H9 (cell line): ENCODE measurements around the gene ZSCAN31. TPM values are rescaled to one million over a fixed set of nuclear protein-coding genes. Genes with fewer than 3 reads are reported as not detected.

Experiments
- DNase-seq: peaks from one replicate; pipeline ENCODE4 v3.0.0-alpha.2; 2017
- H2AFZ ChIP-seq: one replicate; pipeline ENCODE4 v1.6.1; 2013; ENCODE audit warnings: mild to moderate bottlenecking, low read length, control low read depth, moderate library complexity
- H2AK5ac ChIP-seq: 2 replicates; pipeline ENCODE4 v1.6.1; 2013; ENCODE audit warnings: low read length, control low read depth, mixed read lengths; ENCODE audit not compliant: insufficient read length
- H2BK120ac ChIP-seq: one replicate; pipeline ENCODE4 v1.6.1; 2013; ENCODE audit warnings: low read depth, mild to moderate bottlenecking, low read length, control low read depth, inconsistent platforms; ENCODE audit not compliant: poor library complexity, severe bottlenecking
- H2BK12ac ChIP-seq: 2 replicates; pipeline ENCODE4 v1.6.1; 2013; ENCODE audit warnings: low read length, control low read depth, mixed read lengths, low read depth; ENCODE audit not compliant: insufficient read length
- H2BK15ac ChIP-seq: 2 replicates; pipeline ENCODE4 v1.6.1; 2013; ENCODE audit warnings: low read depth, low read length, control low read depth
- H2BK20ac ChIP-seq: one replicate; pipeline ENCODE4 v1.6.1; 2013; ENCODE audit warnings: low read depth, mild to moderate bottlenecking, low read length, control low read depth, inconsistent platforms; ENCODE audit not compliant: poor library complexity, severe bottlenecking
- H2BK5ac ChIP-seq: 2 replicates; pipeline ENCODE4 v1.6.1; 2013; ENCODE audit warnings: low read length, control low read depth, mixed read lengths; ENCODE audit not compliant: insufficient read length
- H3K14ac ChIP-seq: 2 replicates; pipeline ENCODE4 v1.6.1; 2013; ENCODE audit warnings: low read length, control low read depth; ENCODE audit not compliant: insufficient read depth
- H3K18ac ChIP-seq: 2 replicates; pipeline ENCODE4 v1.6.1; 2013; ENCODE audit warnings: low read depth, mild to moderate bottlenecking, mixed read lengths, low read length, control low read depth; ENCODE audit not compliant: insufficient read length
- H3K23ac ChIP-seq: 2 replicates; pipeline ENCODE4 v1.6.1; 2013; ENCODE audit warnings: low read length, control low read depth, mixed read lengths, low read depth; ENCODE audit not compliant: insufficient read length
- H3K23me2 ChIP-seq: 2 replicates; pipeline ENCODE4 v1.6.1; 2013; ENCODE audit warnings: low read depth, mild to moderate bottlenecking, mixed read lengths, low read length, control low read depth; ENCODE audit not compliant: insufficient read length, poor library complexity, severe bottlenecking
- H3K27ac ChIP-seq: 2 replicates; pipeline ENCODE4 v1.5.1; 2013; ENCODE audit warnings: low read length, control low read depth, mixed read lengths, low read depth; ENCODE audit not compliant: insufficient read length
- H3K27me3 ChIP-seq: 2 replicates; pipeline ENCODE4 v1.6.1; 2013; ENCODE audit warnings: low read length, control low read depth, inconsistent platforms; ENCODE audit not compliant: insufficient read depth
- H3K4ac ChIP-seq: 2 replicates; pipeline ENCODE4 v1.6.1; 2013; ENCODE audit warnings: low read depth, mild to moderate bottlenecking, control low read depth, inconsistent platforms, low read length, moderate library complexity
- H3K4me1 ChIP-seq: 2 replicates; pipeline ENCODE4 v1.6.1; 2013; ENCODE audit warnings: low read length, control low read depth, inconsistent platforms; ENCODE audit not compliant: insufficient read depth
- H3K4me2 ChIP-seq: 2 replicates; pipeline ENCODE4 v1.6.1; 2013; ENCODE audit warnings: low read length, control low read depth, mixed read lengths; ENCODE audit not compliant: insufficient read length, insufficient read depth
- H3K56ac ChIP-seq: 2 replicates; pipeline ENCODE4 v1.6.1; 2013; ENCODE audit warnings: low read depth, mild to moderate bottlenecking, mixed read lengths, low read length, control low read depth; ENCODE audit not compliant: insufficient read length
- H3K79me1 ChIP-seq: 2 replicates; pipeline ENCODE4 v1.6.1; 2013; ENCODE audit warnings: low read depth, mild to moderate bottlenecking, moderate library complexity, low read length, control low read depth, inconsistent platforms; ENCODE audit not compliant: insufficient read depth, poor library complexity, severe bottlenecking
- H3K79me2 ChIP-seq: 2 replicates; pipeline ENCODE4 v1.6.1; 2013; ENCODE audit warnings: low read length, control low read depth, inconsistent platforms; ENCODE audit not compliant: insufficient read depth
- H3K9ac ChIP-seq: 2 replicates; pipeline ENCODE4 v1.6.1; 2013; ENCODE audit warnings: low read length, control low read depth, mixed read lengths; ENCODE audit not compliant: insufficient read length; ENCODE audit errors: extremely low read depth
- H3K9me3 ChIP-seq: one replicate; pipeline ENCODE4 v1.6.1; 2013; ENCODE audit warnings: low read depth, low read length, inconsistent platforms; ENCODE audit not compliant: control insufficient read depth
- H3T11ph ChIP-seq: one replicate; pipeline ENCODE4 v1.6.1; 2013; ENCODE audit warnings: mild to moderate bottlenecking, low read length, control low read depth, inconsistent platforms
- H4K20me1 ChIP-seq: one replicate; pipeline ENCODE4 v1.6.1; 2013; ENCODE audit not compliant: control insufficient read depth, insufficient read length, insufficient read depth
- H4K5ac ChIP-seq: 2 replicates; pipeline ENCODE4 v1.6.1; 2013; ENCODE audit warnings: low read depth, mild to moderate bottlenecking, mixed read lengths, low read length, control low read depth; ENCODE audit not compliant: insufficient read length
- H4K8ac ChIP-seq: replicated peaks from 2 replicates; pipeline ENCODE4 v1.6.1; 2013; ENCODE audit warnings: low read length, control low read depth, mixed read lengths, low read depth; ENCODE audit not compliant: insufficient read length
- H4K91ac ChIP-seq: 2 replicates; pipeline ENCODE4 v1.6.1; 2013; ENCODE audit warnings: low read depth, mild to moderate bottlenecking, moderate library complexity, mixed read lengths, low read length, control low read depth; ENCODE audit not compliant: insufficient read length
- H3K27ac Mint-ChIP-seq, 3 experiments: 2 replicates in 2 of 3; 3 replicates in 1 of 3; pipeline ENCODE4 v1.8.0; 2020 to 2021; ENCODE audit warnings: mixed read lengths in 3 of 3, mild to moderate bottlenecking in 1 of 3, moderate library complexity in 1 of 3
- H3K27me3 Mint-ChIP-seq: 2 replicates; pipeline ENCODE4 v1.8.0; 2021; ENCODE audit warnings: low read depth, mild to moderate bottlenecking, moderate library complexity, mixed read lengths
- H3K36me3 Mint-ChIP-seq, 3 experiments: 2 replicates in 2 of 3; 3 replicates in 1 of 3; pipeline ENCODE4 v1.8.0; 2020 to 2021; ENCODE audit warnings: low read depth in 3 of 3, mixed read lengths in 3 of 3; ENCODE audit not compliant: insufficient read depth in 1 of 3
- H3K4me1 Mint-ChIP-seq, 2 experiments: 2 replicates each; pipeline ENCODE4 v1.8.0; 2020; ENCODE audit warnings: mixed read lengths in 2 of 2
- H3K4me3 Mint-ChIP-seq, 2 experiments: 2 replicates in 1 of 2; 3 replicates in 1 of 2; pipeline ENCODE4 v1.8.0; 2020 to 2021; ENCODE audit warnings: mild to moderate bottlenecking in 2 of 2, mixed read lengths in 2 of 2, moderate library complexity in 1 of 2
- H3K9me3 Mint-ChIP-seq, 2 experiments: 2 replicates in 1 of 2; 3 replicates in 1 of 2; pipeline ENCODE4 v1.8.0; 2020; ENCODE audit warnings: mild to moderate bottlenecking in 2 of 2, mixed read lengths in 2 of 2, moderate library complexity in 1 of 2
- CTCF ChIP-seq: fragments of 200-600 bp; sonication (generic); conservative IDR thresholded peaks from 3 replicates; pipeline ENCODE4 v1.8.0; 2021; ENCODE audit warnings: antibody characterized with exemption, mild to moderate bottlenecking
- WGBS: extraction: QIAGEN DNeasy Blood & Tissue Kit; methylation state at CpG from one replicate; pipeline ENCODE4 v1.1.7; 2013; ENCODE audit warnings: missing lambda C conversion rate, low lambda C conversion rate, mixed read lengths; ENCODE audit not compliant: insufficient read length; ENCODE audit errors: extremely low coverage; 5-methylcytosine and 5-hydroxymethylcytosine counted together
- total RNA-seq: library from RNA; stranded (reverse); gene quantifications from 2 replicates; pipeline ENCODE4 v1.2.1, GENCODE V29; 2021

Gene ZSCAN31
- total RNA-seq, 1 experiment from 2014 or later = 7.1 TPM

- H2AK5ac ChIP-seq = no peak overlapping the region
- H2BK5ac ChIP-seq = no peak overlapping the region
- H3K18ac ChIP-seq = no peak overlapping the region
- no peak overlapping the region for H4K91ac ChIP-seq
- H3K4me3 Mint-ChIP-seq = no peak overlapping the region
- peaks cover 5% of the 10 kb centered on the region for H3K23me2 ChIP-seq
- no peaks in the 10 kb centered on the region for H3K27me3 Mint-ChIP-seq
- no peak overlapping the region for H3K4ac ChIP-seq
- H2AFZ ChIP-seq = no peak overlapping the region
- peaks cover 26 to 42% (median 40%) of the 10 kb centered on the region in 3 experiments; a peak in 6 of 7 replicates for H3K36me3 Mint-ChIP-seq
- no peak overlapping the region for H3T11ph ChIP-seq
- H3K14ac ChIP-seq = no peak overlapping the region
- H3K9ac ChIP-seq = no peak overlapping the region
- H4K5ac ChIP-seq = no peak overlapping the region
- H3K9me3 Mint-ChIP-seq = no peaks in the 10 kb centered on the region; a peak in 1 of 5 replicates
- H3K27me3 ChIP-seq = no peaks in the 10 kb centered on the region
- H2BK15ac ChIP-seq = no peak overlapping the region
- H3K79me1 ChIP-seq = no peaks in the 10 kb centered on the region
- H3K27ac ChIP-seq = no peak overlapping the region
- DNase-seq = no peak
- H3K79me2 ChIP-seq = no peaks in the 10 kb centered on the region
- no peak for TF ChIP-seq CTCF
- no peak overlapping the region for H3K27ac Mint-ChIP-seq
- no peaks in the 10 kb centered on the region for H3K9me3 ChIP-seq
- H4K8ac ChIP-seq = no peak overlapping the region
- H3K56ac ChIP-seq = no peak overlapping the region
- no peak overlapping the region for H2BK120ac ChIP-seq
- no peaks in the 10 kb centered on the region for H3K4me1 ChIP-seq
- H2BK20ac ChIP-seq = no peak overlapping the region
- no peak overlapping the region for H2BK12ac ChIP-seq
- H4K20me1 ChIP-seq = no peaks in the 10 kb centered on the region
- no peak overlapping the region for H3K23ac ChIP-seq
- H3K4me1 Mint-ChIP-seq = peaks cover 15 to 17% of the 10 kb centered on the region in 2 experiments
- no peak overlapping the region for H3K4me2 ChIP-seq
- WGBS = no CpG with 5 or more reads among the region's 2 CpGs
These were observed 44.4 kb upstream of the ZSCAN31 start for GRCh38 chr6:28380381-28380780.
